Adrenal gland (tissue), 5 donors: ENCODE measurements around the gene MDGA2.

Experiments
- POLR2A ChIP-seq, 2 donors: fragments of 450-650 bp; IDR thresholded peaks; one replicate each; pipeline ENCODE4 v1.6.1; 2017; ENCODE audit warnings: antibody characterized with exemption in 2 of 2, mild to moderate bottlenecking in 2 of 2, moderate library complexity in 1 of 2
- TF ChIP-seq, protein P1 (sequence below), 6 experiments: fragments of 450-650 bp in 4 of 6; fragments of 200-600 bp in 2 of 6; sonication (generic) in 1 of 6; IDR thresholded peaks; 1 replicate in 5 of 6; 2 replicates in 1 of 6; pipeline versions ENCODE4 v1.5.1 to v1.8.0; 2016 to 2021; ENCODE audit warnings: antibody characterized with exemption in 6 of 6, mild to moderate bottlenecking in 2 of 6, moderate library complexity in 1 of 6
- donor health status: DM: no; HTN: no; CAD: no.

DNA sequence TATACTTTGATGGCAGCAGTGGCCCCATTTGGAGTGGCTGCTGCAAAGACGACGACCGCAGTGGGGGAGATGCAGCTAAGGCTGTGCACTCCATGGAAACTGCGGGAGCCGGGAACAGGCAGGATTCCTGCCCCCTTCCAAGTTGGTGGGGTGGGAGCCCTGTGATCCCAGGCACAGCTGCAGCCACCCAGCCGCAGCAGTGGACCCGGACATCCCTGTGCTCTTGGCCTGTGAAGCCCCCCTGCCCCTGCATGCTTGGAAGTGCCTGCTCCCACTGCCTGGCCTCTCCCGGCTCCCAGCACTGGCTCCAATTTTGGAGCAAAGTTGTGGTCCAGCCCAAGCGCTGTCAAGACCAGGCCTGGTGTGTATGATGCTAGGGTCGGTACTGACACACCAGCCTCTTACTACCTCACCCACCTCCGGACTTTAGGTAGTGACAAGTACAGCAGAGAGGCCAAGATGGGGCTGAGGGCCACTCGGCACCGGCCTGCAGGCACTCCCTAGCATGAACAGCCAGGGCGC is 521.1 kb downstream of the MDGA2 start:
- TF ChIP-seq POLR2A (IDR thresholded peaks at IDR 0.05), result no peak
- TF ChIP-seq, protein P1, sequence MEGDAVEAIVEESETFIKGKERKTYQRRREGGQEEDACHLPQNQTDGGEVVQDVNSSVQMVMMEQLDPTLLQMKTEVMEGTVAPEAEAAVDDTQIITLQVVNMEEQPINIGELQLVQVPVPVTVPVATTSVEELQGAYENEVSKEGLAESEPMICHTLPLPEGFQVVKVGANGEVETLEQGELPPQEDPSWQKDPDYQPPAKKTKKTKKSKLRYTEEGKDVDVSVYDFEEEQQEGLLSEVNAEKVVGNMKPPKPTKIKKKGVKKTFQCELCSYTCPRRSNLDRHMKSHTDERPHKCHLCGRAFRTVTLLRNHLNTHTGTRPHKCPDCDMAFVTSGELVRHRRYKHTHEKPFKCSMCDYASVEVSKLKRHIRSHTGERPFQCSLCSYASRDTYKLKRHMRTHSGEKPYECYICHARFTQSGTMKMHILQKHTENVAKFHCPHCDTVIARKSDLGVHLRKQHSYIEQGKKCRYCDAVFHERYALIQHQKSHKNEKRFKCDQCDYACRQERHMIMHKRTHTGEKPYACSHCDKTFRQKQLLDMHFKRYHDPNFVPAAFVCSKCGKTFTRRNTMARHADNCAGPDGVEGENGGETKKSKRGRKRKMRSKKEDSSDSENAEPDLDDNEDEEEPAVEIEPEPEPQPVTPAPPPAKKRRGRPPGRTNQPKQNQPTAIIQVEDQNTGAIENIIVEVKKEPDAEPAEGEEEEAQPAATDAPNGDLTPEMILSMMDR (IDR thresholded peaks at IDR 0.05), result no peak
